Vagina (tissue), 2 donors: ENCODE data around the gene POGLUT2. TPM values are rescaled to one million over a fixed set of nuclear protein-coding genes. Genes with fewer than 3 reads are reported as not detected.

ENCODE experiments used
- DNase-seq, 2 donors: peaks; one replicate each; pipeline ENCODE4 v3.0.0-alpha.2; 2017; ENCODE audit errors: extremely low spot score in 2 of 2
- H3K27ac ChIP-seq: fragments of 200-600 bp; sonication (generic); one replicate; pipeline ENCODE4 v1.5.1; 2019
- H3K27me3 ChIP-seq: fragments of 200-600 bp; sonication (generic); one replicate; pipeline ENCODE4 v1.5.1; 2019
- H3K36me3 ChIP-seq, 2 donors: fragments of 200-600 bp; sonication (generic); one replicate each; pipeline ENCODE4 v1.5.1; 2017 to 2019
- H3K4me1 ChIP-seq: fragments of 200-600 bp; sonication (generic); one replicate; pipeline ENCODE4 v1.5.1; 2019
- H3K4me3 ChIP-seq, 2 donors: fragments of 200-600 bp; sonication (generic); 1 replicate in 1 of 2; 2 replicates in 1 of 2; pipeline ENCODE4 v1.5.1; 2016 to 2019
- H3K9me3 ChIP-seq: fragments of 200-600 bp; sonication (generic); one replicate; pipeline ENCODE4 v1.5.1; 2019
- POLR2A ChIP-seq, 2 donors: fragments of 450-650 bp; IDR thresholded peaks; one replicate each; pipeline ENCODE4 v1.6.1; 2017; ENCODE audit warnings: antibody characterized with exemption in 2 of 2, mild to moderate bottlenecking in 2 of 2, moderate library complexity in 2 of 2
- POLR2AphosphoS5 ChIP-seq, 2 donors: sonication (generic); formaldehyde crosslinking; IDR thresholded peaks; one replicate each; pipeline ENCODE4 v1.9.0; 2017; ENCODE audit warnings: antibody characterized with exemption in 2 of 2, mild to moderate bottlenecking in 2 of 2, low read depth in 1 of 2; ENCODE audit not compliant: insufficient read depth in 1 of 2
- intact Hi-C: fragments of 100-400 bp; cut with DNase I; formaldehyde crosslinking; loops from one replicate; pipeline ENCODE4 v1.15.1; 2023
- total RNA-seq: library from RNA; depleted of rRNA; stranded (reverse); fragments of >200 nt; gene quantifications from one replicate; pipeline ENCODE4 v1.2.3, GENCODE V29; 2016
- TF ChIP-seq, protein P1 (sequence below), 3 experiments: fragments of 450-650 bp in 2 of 3; fragments of 200-600 bp in 1 of 3; sonication (generic) in 1 of 3; IDR thresholded peaks; one replicate each; pipeline ENCODE4 v1.5.1; 2017 to 2019; ENCODE audit warnings: antibody characterized with exemption in 3 of 3, mild to moderate bottlenecking in 2 of 3, moderate library complexity in 2 of 3

Gene POGLUT2
- total RNA-seq, 1 donor from 2014 or later, result 5.4 TPM

GRCh38 chr13:102845289-102845629 is 46.5 kb upstream of the POGLUT2 start:
- H3K27ac ChIP-seq, result peak overlapping the region; percentile 91
- H3K27me3 ChIP-seq, result no peaks in the 10 kb centered on the region
- TF ChIP-seq POLR2AphosphoS5 (IDR thresholded peaks at IDR 0.05; ENCODE audit: insufficient read depth in 1 of 2, low read depth in 1 of 2), result no peak
- no peaks in the 10 kb centered on the region for H3K9me3 ChIP-seq
- DNase-seq, result no peak
- H3K4me1 ChIP-seq, result peaks cover 29% of the 10 kb centered on the region
- H3K36me3 ChIP-seq, result peaks cover 0 to 4% of the 10 kb centered on the region in 2 donors
- peak overlapping the region; percentile 74 to 87 for H3K4me3 ChIP-seq
- intact Hi-C loops, result loop anchor here (2.0 kb wide), 1 partner anchor 248 kb away; the partner anchor contains the start of gene TPP2

GRCh38 chr13:102839462-102839861 is 40.7 kb upstream of the POGLUT2 start:
- intact Hi-C loops, result no loop called here
- no peaks in the 10 kb centered on the region for H3K27me3 ChIP-seq
- no peaks in the 10 kb centered on the region for H3K9me3 ChIP-seq
- no peak overlapping the region for H3K27ac ChIP-seq
- DNase-seq, result no peak
- H3K4me3 ChIP-seq, result no peak overlapping the region
- H3K36me3 ChIP-seq, result peaks cover 0 to 15% of the 10 kb centered on the region in 2 donors
- no peak for TF ChIP-seq POLR2AphosphoS5 (IDR thresholded peaks at IDR 0.05; ENCODE audit: insufficient read depth in 1 of 2, low read depth in 1 of 2)
- TF ChIP-seq POLR2A (IDR thresholded peaks at IDR 0.05), result no peak
- TF ChIP-seq, protein P1, sequence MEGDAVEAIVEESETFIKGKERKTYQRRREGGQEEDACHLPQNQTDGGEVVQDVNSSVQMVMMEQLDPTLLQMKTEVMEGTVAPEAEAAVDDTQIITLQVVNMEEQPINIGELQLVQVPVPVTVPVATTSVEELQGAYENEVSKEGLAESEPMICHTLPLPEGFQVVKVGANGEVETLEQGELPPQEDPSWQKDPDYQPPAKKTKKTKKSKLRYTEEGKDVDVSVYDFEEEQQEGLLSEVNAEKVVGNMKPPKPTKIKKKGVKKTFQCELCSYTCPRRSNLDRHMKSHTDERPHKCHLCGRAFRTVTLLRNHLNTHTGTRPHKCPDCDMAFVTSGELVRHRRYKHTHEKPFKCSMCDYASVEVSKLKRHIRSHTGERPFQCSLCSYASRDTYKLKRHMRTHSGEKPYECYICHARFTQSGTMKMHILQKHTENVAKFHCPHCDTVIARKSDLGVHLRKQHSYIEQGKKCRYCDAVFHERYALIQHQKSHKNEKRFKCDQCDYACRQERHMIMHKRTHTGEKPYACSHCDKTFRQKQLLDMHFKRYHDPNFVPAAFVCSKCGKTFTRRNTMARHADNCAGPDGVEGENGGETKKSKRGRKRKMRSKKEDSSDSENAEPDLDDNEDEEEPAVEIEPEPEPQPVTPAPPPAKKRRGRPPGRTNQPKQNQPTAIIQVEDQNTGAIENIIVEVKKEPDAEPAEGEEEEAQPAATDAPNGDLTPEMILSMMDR (IDR thresholded peaks at IDR 0.05), result no peak
- H3K4me1 ChIP-seq, result no peaks in the 10 kb centered on the region

- no peak overlapping the region for H3K27ac ChIP-seq
- H3K4me3 ChIP-seq, result no peak overlapping the region
- H3K36me3 ChIP-seq, result peaks cover 0 to 18% of the 10 kb centered on the region in 2 donors
- no peaks in the 10 kb centered on the region for H3K4me1 ChIP-seq
- TF ChIP-seq POLR2A (IDR thresholded peaks at IDR 0.05) (no peak), POLR2AphosphoS5 (IDR thresholded peaks at IDR 0.05; ENCODE audit: insufficient read depth in 1 of 2, low read depth in 1 of 2) (no peak)
- TF ChIP-seq, protein P1 (IDR thresholded peaks at IDR 0.05), result no peak
- intact Hi-C loops, result no loop called here
- no peak for DNase-seq
- H3K9me3 ChIP-seq, result no peaks in the 10 kb centered on the region
- H3K27me3 ChIP-seq, result no peaks in the 10 kb centered on the region
These were observed 40.2 kb upstream of the POGLUT2 start for GRCh38 chr13:102838982-102839381.

DNA sequence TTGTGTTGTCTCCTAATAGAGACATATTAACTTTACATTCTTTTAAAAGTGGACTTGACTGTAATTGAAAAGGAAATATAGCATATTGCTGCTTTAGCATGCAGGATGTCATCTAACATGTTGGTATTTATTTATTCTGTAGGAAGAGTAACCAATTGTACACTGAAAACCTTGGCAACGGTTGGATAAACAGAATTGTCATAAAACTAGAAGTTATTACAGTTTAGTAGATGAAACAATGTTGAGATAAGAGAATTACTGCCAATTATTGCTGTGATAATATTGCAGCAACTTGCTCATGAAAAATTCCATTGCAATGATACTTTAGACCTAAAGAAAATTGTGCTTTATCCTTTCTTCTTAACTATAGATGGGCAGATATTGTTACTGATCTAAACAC is 39.5 kb upstream of the POGLUT2 start:
- no peaks in the 10 kb centered on the region for H3K9me3 ChIP-seq
- no peaks in the 10 kb centered on the region for H3K27me3 ChIP-seq
- intact Hi-C loops, result no loop called here
- H3K36me3 ChIP-seq, result peaks cover 0 to 18% of the 10 kb centered on the region in 2 donors
- H3K4me3 ChIP-seq, result no peak overlapping the region
- no peak for DNase-seq
- TF ChIP-seq POLR2AphosphoS5 (IDR thresholded peaks at IDR 0.05; ENCODE audit: insufficient read depth in 1 of 2, low read depth in 1 of 2), result no peak
- TF ChIP-seq POLR2A (IDR thresholded peaks at IDR 0.05), result no peak
- TF ChIP-seq, protein P1 (IDR thresholded peaks at IDR 0.05), result no peak
- H3K27ac ChIP-seq, result no peak overlapping the region
- H3K4me1 ChIP-seq, result no peaks in the 10 kb centered on the region

GRCh38 chr13:102836471-102836870 is 37.7 kb upstream of the POGLUT2 start:
- Histone ChIP-seq H3K27me3 (no peaks in the 10 kb centered on the region), H3K27ac (no peak overlapping the region), H3K9me3 (no peaks in the 10 kb centered on the region), H3K4me1 (no peaks in the 10 kb centered on the region), H3K36me3 (peaks cover 0 to 18% of the 10 kb centered on the region in 2 donors), H3K4me3 (no peak overlapping the region)
- intact Hi-C loops, result no loop called here
- DNase-seq, result no peak
- TF ChIP-seq POLR2AphosphoS5 (IDR thresholded peaks at IDR 0.05; ENCODE audit: insufficient read depth in 1 of 2, low read depth in 1 of 2) (no peak), POLR2A (IDR thresholded peaks at IDR 0.05) (no peak)
- TF ChIP-seq, protein P1 (IDR thresholded peaks at IDR 0.05), result no peak
